ENCODE results near the gene ATP8A2. TPM values are rescaled to one million over a fixed set of nuclear protein-coding genes. Genes with fewer than 3 reads are reported as not detected.

ATP8A2 gene
- total and polyA plus RNA-seq, 10 of the 15 experiments (the other 5 are each of a cell fraction or from before 2014, with no cell fraction given) = 0.01 to 0.04 (median 0.04) TPM; not detected in 7

GRCh38 chr13:26046639-26047038 lies 674.9 kb downstream of the ATP8A2 start:
- DNase-seq (ENCODE audit: low read depth, low spot score) (no peak), FAIRE-seq (no peak), ATAC-seq (no peak)
- ChIA-PET SMC1A (ENCODE audit: uncharacterized antibody, unreplicated experiment) (no interaction called here), RAD21 (ENCODE audit: unreplicated experiment) (no interaction called here), CTCF (no interaction called here), POLR2A (no interaction called here)
- Histone ChIP-seq H4K20me1 (ENCODE audit: control insufficient read depth, insufficient read depth) (no peaks in the 10 kb centered on the region), H3K9me3 (replicated peaks; ENCODE audit: control insufficient read depth, insufficient read depth, low read length) (no peaks in the 10 kb centered on the region; the same call in 2 of the 3 replicates), H3K27ac (ENCODE audit: control insufficient read depth, insufficient read depth) (no peak overlapping the region), H3K4me1 (ENCODE audit: control insufficient read depth, insufficient read depth, low read length) (no peaks in the 10 kb centered on the region), H2AFZ (ENCODE audit: control insufficient read depth, low read depth, low read length) (no peak overlapping the region), H3K4me2 (ENCODE audit: control insufficient read depth, insufficient read depth) (no peak overlapping the region), H3K27me3 (replicated peaks in 1 of 2; ENCODE audit: control insufficient read depth in 2 of 2, insufficient read depth in 2 of 2, low read length in 1 of 2) (peaks cover 2 to 4% of the 10 kb centered on the region in 2 experiments; a peak in 3 of 4 replicates), H3K4me3 (no peak overlapping the region), H3K9ac (ENCODE audit: control insufficient read depth, insufficient read depth, low read length) (no peak overlapping the region), H3K36me3 (ENCODE audit: control insufficient read depth in 2 of 2, insufficient read depth in 2 of 2, low read length in 1 of 2) (no peaks in the 10 kb centered on the region), H3K79me2 (ENCODE audit: control insufficient read depth, insufficient read depth, low read length) (no peaks in the 10 kb centered on the region)
- in situ Hi-C loops (cut with MboI) (no loop called here), intact Hi-C loops (cut with micrococcal nuclease; ENCODE audit: unreplicated experiment) (no loop called here)
- no TSS peak for BruUV-seq (replicated peaks)
- WGBS (ENCODE audit: insufficient coverage, insufficient replicate concordance, low lambda C conversion rate, missing lambda C conversion rate) = 38% methylated on average over 13 of the region's 16 CpGs
- TF ChIP-seq ZNF384 (IDR thresholded peaks at IDR 0.05; ENCODE audit: borderline replicate concordance, low read depth, low read length) (no peak), NRF1 (conservative IDR thresholded peaks at IDR 0.05; ENCODE audit: low read depth, low read length) (no peak), NFYA (IDR thresholded peaks at IDR 0.05; ENCODE audit: borderline replicate concordance, low read depth, low read length) (no peak), RB1 (IDR thresholded peaks at IDR 0.05; ENCODE audit: borderline replicate concordance) (no peak), STAT3 (IDR thresholded peaks at IDR 0.05; ENCODE audit: low read depth, low read length) (no peak), IKZF1 (conservative IDR thresholded peaks at IDR 0.05) (no peak), CHD4 (IDR thresholded peaks at IDR 0.05) (no peak), CEBPB (IDR thresholded peaks at IDR 0.05; ENCODE audit: borderline replicate concordance in 1 of 2, low read depth in 2 of 2, low read length in 2 of 2) (no peak), CREM (IDR thresholded peaks at IDR 0.05; ENCODE audit: low read depth) (no peak), FOXK2 (IDR thresholded peaks at IDR 0.05) (no peak), ZNF24 (IDR thresholded peaks at IDR 0.05) (no peak), KAT2A (conservative IDR thresholded peaks at IDR 0.05; ENCODE audit: control insufficient read depth, low read depth, low read length) (no peak), ZSCAN29 (IDR thresholded peaks at IDR 0.05) (no peak), ZBTB11 (CRISPR knock-in tag; IDR thresholded peaks at IDR 0.05) (no peak), SREBF1 (IDR thresholded peaks at IDR 0.05; ENCODE audit: low read length) (no peak), ZNF217 (IDR thresholded peaks at IDR 0.05) (no peak), SMARCA5 (IDR thresholded peaks at IDR 0.05) (no peak)
- TF ChIP-seq, protein P1, sequence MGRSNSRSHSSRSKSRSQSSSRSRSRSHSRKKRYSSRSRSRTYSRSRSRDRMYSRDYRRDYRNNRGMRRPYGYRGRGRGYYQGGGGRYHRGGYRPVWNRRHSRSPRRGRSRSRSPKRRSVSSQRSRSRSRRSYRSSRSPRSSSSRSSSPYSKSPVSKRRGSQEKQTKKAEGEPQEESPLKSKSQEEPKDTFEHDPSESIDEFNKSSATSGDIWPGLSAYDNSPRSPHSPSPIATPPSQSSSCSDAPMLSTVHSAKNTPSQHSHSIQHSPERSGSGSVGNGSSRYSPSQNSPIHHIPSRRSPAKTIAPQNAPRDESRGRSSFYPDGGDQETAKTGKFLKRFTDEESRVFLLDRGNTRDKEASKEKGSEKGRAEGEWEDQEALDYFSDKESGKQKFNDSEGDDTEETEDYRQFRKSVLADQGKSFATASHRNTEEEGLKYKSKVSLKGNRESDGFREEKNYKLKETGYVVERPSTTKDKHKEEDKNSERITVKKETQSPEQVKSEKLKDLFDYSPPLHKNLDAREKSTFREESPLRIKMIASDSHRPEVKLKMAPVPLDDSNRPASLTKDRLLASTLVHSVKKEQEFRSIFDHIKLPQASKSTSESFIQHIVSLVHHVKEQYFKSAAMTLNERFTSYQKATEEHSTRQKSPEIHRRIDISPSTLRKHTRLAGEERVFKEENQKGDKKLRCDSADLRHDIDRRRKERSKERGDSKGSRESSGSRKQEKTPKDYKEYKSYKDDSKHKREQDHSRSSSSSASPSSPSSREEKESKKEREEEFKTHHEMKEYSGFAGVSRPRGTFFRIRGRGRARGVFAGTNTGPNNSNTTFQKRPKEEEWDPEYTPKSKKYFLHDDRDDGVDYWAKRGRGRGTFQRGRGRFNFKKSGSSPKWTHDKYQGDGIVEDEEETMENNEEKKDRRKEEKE (IDR thresholded peaks at IDR 0.05) = no peak

All from GM12878 (cell line).